NCI-H2196 treated with DMSO at 0.1 percent for 48 hours (cell line): Measurements from ENCODE around the gene PTPN6.

ENCODE experiments used
- DNase-seq: peaks from one replicate; lab custom pipeline; 2025; ENCODE audit not compliant: unreplicated experiment; lab: John Stamatoyannopoulos, UW

PTPN6 gene

GRCh38 chr12:6921996-6922946 lies 28.9 kb upstream of the PTPN6 start:
- DNase-seq, result no peak

GRCh38 chr12:6923003-6923732 lies 28.0 kb upstream of the PTPN6 start:
- DNase-seq, result no peak

GRCh38 chr12:6923851-6924250 lies 27.3 kb upstream of the PTPN6 start:
- DNase-seq, result no peak

- no peak for DNase-seq
Measured at GRCh38 chr12:6925239-6925539, 26.0 kb upstream of the PTPN6 start.

- peak; percentile 13 for DNase-seq
Measured at GRCh38 chr12:6925540-6926279, 25.4 kb upstream of the PTPN6 start.

GRCh38 chr12:6927379-6928021 lies 23.7 kb upstream of the PTPN6 start, which contains the start of gene ATN1:
ATN1 (plus strand) TSS chr12:6927959; CDS start chr12:6934002, 6,043 bp downstream.
- peak; percentile 12 for DNase-seq

- no peak for DNase-seq
Measured at GRCh38 chr12:6928022-6928702, 23.0 kb upstream of the PTPN6 start.

GRCh38 chr12:6928703-6929407 lies 22.3 kb upstream of the PTPN6 start:
- DNase-seq, result no peak

GRCh38 chr12:6929466-6930452 lies 21.4 kb upstream of the PTPN6 start:
- no peak for DNase-seq

GRCh38 chr12:6932766-6933165 lies 18.4 kb upstream of the PTPN6 start:
- no peak for DNase-seq

GRCh38 chr12:6934110-6934509 lies 17.0 kb upstream of the PTPN6 start:
- DNase-seq, result no peak

GRCh38 chr12:6935371-6936193 lies 15.6 kb upstream of the PTPN6 start:
- no peak for DNase-seq

GRCh38 chr12:6936194-6936635 lies 14.9 kb upstream of the PTPN6 start:
- DNase-seq, result no peak

- DNase-seq, result no peak
Measured at GRCh38 chr12:6936636-6937480, 14.3 kb upstream of the PTPN6 start.

- peak; percentile 70 for DNase-seq
Measured at GRCh38 chr12:6937481-6938352, 13.4 kb upstream of the PTPN6 start.
